ENCODE results near the gene ADPRM. TPM values are rescaled to one million over a fixed set of nuclear protein-coding genes. Genes with fewer than 3 reads are reported as not detected.

ADPRM gene
- total RNA-seq, 1 experiment from 2014 or later = 2.9 TPM

DNA sequence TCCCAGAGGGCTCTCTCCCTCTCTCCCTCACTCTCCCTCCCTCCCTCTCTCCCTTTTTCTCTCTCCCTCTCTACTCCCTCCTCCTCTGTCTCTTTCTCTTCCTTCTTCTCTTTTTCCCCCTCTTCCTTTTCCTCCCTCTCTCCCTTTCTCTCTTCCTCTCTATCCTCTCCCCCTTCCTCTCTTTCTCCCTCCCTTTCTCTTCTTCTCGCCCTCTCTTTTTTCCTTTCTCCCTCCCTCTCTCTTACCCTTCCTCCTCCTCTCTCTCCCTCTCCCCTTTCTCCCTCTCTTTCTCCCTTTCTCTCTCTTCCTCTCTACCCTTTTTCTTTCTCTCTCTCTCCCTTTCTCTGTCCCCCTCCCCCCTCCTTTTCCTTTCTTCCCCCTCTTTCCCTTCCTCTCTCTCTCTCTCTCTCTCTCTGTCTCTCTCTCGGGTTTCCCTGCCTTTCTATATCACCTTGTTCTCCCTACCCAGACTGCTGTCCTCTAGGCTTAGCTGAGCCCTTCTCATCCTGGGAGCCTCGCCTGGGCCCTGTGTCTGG is 58.3 kb downstream of the ADPRM start:
- TF ChIP-seq EZH2 (IDR thresholded peaks at IDR 0.05; ENCODE audit: low read length, unreplicated experiment) (no peak), EZH2phosphoT487 (IDR thresholded peaks at IDR 0.05; ENCODE audit: borderline replicate concordance, low read length) (no peak)
- TF ChIP-seq, protein P1, sequence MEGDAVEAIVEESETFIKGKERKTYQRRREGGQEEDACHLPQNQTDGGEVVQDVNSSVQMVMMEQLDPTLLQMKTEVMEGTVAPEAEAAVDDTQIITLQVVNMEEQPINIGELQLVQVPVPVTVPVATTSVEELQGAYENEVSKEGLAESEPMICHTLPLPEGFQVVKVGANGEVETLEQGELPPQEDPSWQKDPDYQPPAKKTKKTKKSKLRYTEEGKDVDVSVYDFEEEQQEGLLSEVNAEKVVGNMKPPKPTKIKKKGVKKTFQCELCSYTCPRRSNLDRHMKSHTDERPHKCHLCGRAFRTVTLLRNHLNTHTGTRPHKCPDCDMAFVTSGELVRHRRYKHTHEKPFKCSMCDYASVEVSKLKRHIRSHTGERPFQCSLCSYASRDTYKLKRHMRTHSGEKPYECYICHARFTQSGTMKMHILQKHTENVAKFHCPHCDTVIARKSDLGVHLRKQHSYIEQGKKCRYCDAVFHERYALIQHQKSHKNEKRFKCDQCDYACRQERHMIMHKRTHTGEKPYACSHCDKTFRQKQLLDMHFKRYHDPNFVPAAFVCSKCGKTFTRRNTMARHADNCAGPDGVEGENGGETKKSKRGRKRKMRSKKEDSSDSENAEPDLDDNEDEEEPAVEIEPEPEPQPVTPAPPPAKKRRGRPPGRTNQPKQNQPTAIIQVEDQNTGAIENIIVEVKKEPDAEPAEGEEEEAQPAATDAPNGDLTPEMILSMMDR (conservative IDR thresholded peaks at IDR 0.05; ENCODE audit: low read depth, low read length) = no peak
- no peaks in the 10 kb centered on the region for H3K9me3 ChIP-seq (ENCODE audit: low read length)
- H3K4me2 ChIP-seq (ENCODE audit: low read length) = no peak overlapping the region
- BruUV-seq (replicated peaks) = no TSS peak
- DNase-seq (no peak), ATAC-seq (no peak)
- H3K36me3 ChIP-seq (ENCODE audit: low read depth, low read length) = no peaks in the 10 kb centered on the region
- no peaks in the 10 kb centered on the region; the same call in 1 of the 2 replicates for H3K4me1 ChIP-seq (ENCODE audit: insufficient read depth, low read length)
- no peaks in the 10 kb centered on the region for H3K9me2 ChIP-seq (replicated peaks; ENCODE audit: low read length)
- CTCF ChIA-PET = no interaction called here
- H3K4me3 ChIP-seq (ENCODE audit: low read length) = no peak overlapping the region
- no peaks in the 10 kb centered on the region for H3K79me2 ChIP-seq (ENCODE audit: low read length)
- POLR2A ChIA-PET (ENCODE audit: unreplicated experiment) = no interaction called here
- no peaks in the 10 kb centered on the region for H3F3A ChIP-seq (ENCODE audit: low read length, unreplicated experiment)
- no peak overlapping the region for H3K27ac ChIP-seq (ENCODE audit: low read length)
- H3K9ac ChIP-seq (ENCODE audit: low read length) = no peak overlapping the region
- H4K20me1 ChIP-seq (ENCODE audit: low read length) = no peaks in the 10 kb centered on the region
- no peaks in the 10 kb centered on the region for H3K27me3 ChIP-seq (ENCODE audit: low read length)
- no peak overlapping the region for H2AFZ ChIP-seq (ENCODE audit: low read length)
- intact Hi-C loops (cut with micrococcal nuclease) = no loop called here

DNA sequence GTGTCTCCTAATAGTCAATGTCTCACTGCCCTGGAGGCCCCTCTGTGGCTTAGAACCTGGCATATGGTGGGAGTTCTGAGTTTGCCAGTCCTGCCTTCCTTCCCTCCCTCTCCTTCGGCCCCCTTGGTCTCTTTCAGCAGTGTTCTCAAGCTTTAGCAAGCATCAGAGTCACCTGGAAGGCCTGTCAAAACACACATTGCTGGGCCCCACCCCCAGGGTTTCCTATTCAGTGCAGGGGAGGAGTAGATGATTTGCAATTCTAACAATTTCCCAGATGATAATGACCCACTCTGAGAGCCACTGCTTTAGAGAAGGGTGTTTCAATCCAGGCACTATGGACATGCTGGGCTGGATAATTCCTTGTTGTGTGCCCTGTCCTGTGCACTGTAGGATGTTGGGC is 58.8 kb downstream of the ADPRM start:
- ATAC-seq (no peak), DNase-seq (no peak)
- CTCF ChIA-PET = no interaction called here
- Histone ChIP-seq H3K4me2 (ENCODE audit: low read length) (no peak overlapping the region), H3K36me3 (ENCODE audit: low read depth, low read length) (no peaks in the 10 kb centered on the region), H3K9me3 (ENCODE audit: low read length) (no peaks in the 10 kb centered on the region), H3K4me3 (ENCODE audit: low read length) (no peak overlapping the region), H4K20me1 (ENCODE audit: low read length) (no peaks in the 10 kb centered on the region), H2AFZ (ENCODE audit: low read length) (no peak overlapping the region), H3F3A (ENCODE audit: low read length, unreplicated experiment) (no peaks in the 10 kb centered on the region), H3K27me3 (ENCODE audit: low read length) (no peaks in the 10 kb centered on the region), H3K9ac (ENCODE audit: low read length) (no peak overlapping the region), H3K27ac (ENCODE audit: low read length) (no peak overlapping the region), H3K79me2 (ENCODE audit: low read length) (no peaks in the 10 kb centered on the region), H3K9me2 (replicated peaks; ENCODE audit: low read length) (no peaks in the 10 kb centered on the region), H3K4me1 (ENCODE audit: insufficient read depth, low read length) (no peaks in the 10 kb centered on the region; the same call in 1 of the 2 replicates)
- POLR2A ChIA-PET (ENCODE audit: unreplicated experiment) = no interaction called here
- no TSS peak for BruUV-seq (replicated peaks)
- TF ChIP-seq EZH2phosphoT487 (IDR thresholded peaks at IDR 0.05; ENCODE audit: borderline replicate concordance, low read length) (no peak), EZH2 (IDR thresholded peaks at IDR 0.05; ENCODE audit: low read length, unreplicated experiment) (no peak)
- TF ChIP-seq, protein P1 (conservative IDR thresholded peaks at IDR 0.05; ENCODE audit: low read depth, low read length) = no peak
- intact Hi-C loops (cut with micrococcal nuclease) = no loop called here

DNA sequence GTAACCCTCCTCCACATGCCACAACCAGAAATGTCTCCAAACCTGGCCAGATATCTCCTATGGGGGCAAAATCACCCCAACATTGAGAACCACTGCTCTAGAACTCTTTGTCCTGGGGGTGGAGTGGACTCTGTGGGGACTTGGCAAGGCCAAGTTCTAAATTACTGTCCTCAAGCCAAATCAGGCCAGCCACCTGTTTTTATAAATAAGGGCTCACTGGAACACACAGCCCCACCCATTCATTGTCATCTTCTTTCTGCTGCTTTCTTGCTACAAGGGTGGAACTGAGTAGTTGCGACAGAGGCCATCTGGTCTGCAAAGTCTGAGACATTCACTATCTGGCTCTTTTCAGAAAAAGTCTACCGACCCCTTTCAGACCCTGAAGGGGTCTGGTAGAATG is 59.2 kb downstream of the ADPRM start:
- no TSS peak for BruUV-seq (replicated peaks)
- ChIA-PET POLR2A (ENCODE audit: unreplicated experiment) (no interaction called here), CTCF (no interaction called here)
- no peak overlapping the region for H3K9ac ChIP-seq (ENCODE audit: low read length)
- H3K4me3 ChIP-seq (ENCODE audit: low read length) = no peak overlapping the region
- H2AFZ ChIP-seq (ENCODE audit: low read length) = no peak overlapping the region
- H3F3A ChIP-seq (ENCODE audit: low read length, unreplicated experiment) = no peaks in the 10 kb centered on the region
- H3K9me2 ChIP-seq (replicated peaks; ENCODE audit: low read length) = no peaks in the 10 kb centered on the region
- no peaks in the 10 kb centered on the region for H3K9me3 ChIP-seq (ENCODE audit: low read length)
- TF ChIP-seq EZH2 (IDR thresholded peaks at IDR 0.05; ENCODE audit: low read length, unreplicated experiment) = no peak
- no peak for TF ChIP-seq EZH2phosphoT487 (IDR thresholded peaks at IDR 0.05; ENCODE audit: borderline replicate concordance, low read length)
- TF ChIP-seq, protein P1 (conservative IDR thresholded peaks at IDR 0.05; ENCODE audit: low read depth, low read length) = no peak
- no peaks in the 10 kb centered on the region; the same call in 1 of the 2 replicates for H3K4me1 ChIP-seq (ENCODE audit: insufficient read depth, low read length)
- intact Hi-C loops (cut with micrococcal nuclease) = no loop called here
- no peaks in the 10 kb centered on the region for H3K79me2 ChIP-seq (ENCODE audit: low read length)
- H3K4me2 ChIP-seq (ENCODE audit: low read length) = no peak overlapping the region
- no peaks in the 10 kb centered on the region for H3K36me3 ChIP-seq (ENCODE audit: low read depth, low read length)
- DNase-seq (no peak), ATAC-seq (no peak)
- no peaks in the 10 kb centered on the region for H3K27me3 ChIP-seq (ENCODE audit: low read length)
- no peaks in the 10 kb centered on the region for H4K20me1 ChIP-seq (ENCODE audit: low read length)
- no peak overlapping the region for H3K27ac ChIP-seq (ENCODE audit: low read length)

Measured in PC-3 (cell line).